HEK293T (cell line): ENCODE measurements around the gene RERG.

Experiments used
- CTCF ChIA-PET: fragments of 350-600 bp; formaldehyde crosslinking; extraction: SDS; loops from one replicate; lab custom pipeline; 2021; ENCODE audit warnings: antibody characterized with exemption, inconsistent platforms; lab: Yijun Ruan, JAX
- POLR2A ChIA-PET: fragments of 350-600 bp; formaldehyde crosslinking; extraction: SDS; loops from one replicate; lab custom pipeline; 2020; ENCODE audit warnings: antibody characterized with exemption, inconsistent platforms; lab: Yijun Ruan, JAX
- DNase-seq: peaks from one replicate; pipeline ENCODE4 v3.0.0; 2012; ENCODE audit warnings: mixed read lengths; ENCODE audit errors: extremely low spot score
- ARNT ChIP-seq: fragments of 450-650 bp; IDR thresholded peaks from 2 replicates; pipeline ENCODE4 v1.6.1; 2017; ENCODE audit warnings: mild to moderate bottlenecking
- BHLHE40 ChIP-seq: fragments of 450-650 bp; IDR thresholded peaks from 2 replicates; pipeline ENCODE4 v1.6.1; 2016; ENCODE audit warnings: mild to moderate bottlenecking, moderate library complexity, borderline replicate concordance
- CTBP1 ChIP-seq: fragments of 450-650 bp; IDR thresholded peaks from 2 replicates; pipeline ENCODE4 v1.6.1; 2016; ENCODE audit warnings: borderline replicate concordance
- ELF4 ChIP-seq: fragments of 450-650 bp; IDR thresholded peaks from 2 replicates; pipeline ENCODE4 v1.6.1; 2017; ENCODE audit warnings: antibody characterized with exemption
- FOXA1 ChIP-seq: fragments of 450-650 bp; IDR thresholded peaks from 2 replicates; pipeline ENCODE4 v1.6.1; 2016; ENCODE audit warnings: mild to moderate bottlenecking
- FOXK2 ChIP-seq: fragments of 450-650 bp; IDR thresholded peaks from 2 replicates; pipeline ENCODE4 v1.6.1; 2016; ENCODE audit warnings: mild to moderate bottlenecking
- FOXM1 ChIP-seq: fragments of 450-650 bp; IDR thresholded peaks from 2 replicates; pipeline ENCODE4 v1.6.1; 2017; ENCODE audit warnings: mild to moderate bottlenecking, borderline replicate concordance
- HDGF ChIP-seq: fragments of 450-650 bp; IDR thresholded peaks from 2 replicates; pipeline ENCODE4 v1.6.1; 2017; ENCODE audit warnings: antibody characterized with exemption, borderline replicate concordance
- L3MBTL2 ChIP-seq: fragments of 450-650 bp; conservative IDR thresholded peaks from 2 replicates; pipeline ENCODE4 v1.6.1; 2016; ENCODE audit warnings: mild to moderate bottlenecking
- LEF1 ChIP-seq: fragments of 450-650 bp; IDR thresholded peaks from 2 replicates; pipeline ENCODE4 v1.6.1; 2017; ENCODE audit warnings: mild to moderate bottlenecking, borderline replicate concordance
- NFRKB ChIP-seq: fragments of 450-650 bp; IDR thresholded peaks from 2 replicates; pipeline ENCODE4 v1.6.1; 2016; ENCODE audit warnings: mild to moderate bottlenecking, moderate library complexity
- SP1 ChIP-seq: fragments of 450-650 bp; IDR thresholded peaks from 2 replicates; pipeline ENCODE4 v1.6.1; 2017
- SUZ12 ChIP-seq: fragments of 450-650 bp; IDR thresholded peaks from 2 replicates; pipeline ENCODE4 v1.6.1; 2016; ENCODE audit warnings: mild to moderate bottlenecking
- TARDBP ChIP-seq: fragments of 450-650 bp; IDR thresholded peaks from 2 replicates; pipeline ENCODE4 v1.6.1; 2016
- ZNF384 ChIP-seq: fragments of 450-650 bp; IDR thresholded peaks from 2 replicates; pipeline ENCODE4 v1.6.1; 2016
- TF ChIP-seq, protein P1 (sequence below): fragments of 450-650 bp; IDR thresholded peaks from 2 replicates; pipeline ENCODE4 v1.6.1; 2016

The RERG gene

DNA sequence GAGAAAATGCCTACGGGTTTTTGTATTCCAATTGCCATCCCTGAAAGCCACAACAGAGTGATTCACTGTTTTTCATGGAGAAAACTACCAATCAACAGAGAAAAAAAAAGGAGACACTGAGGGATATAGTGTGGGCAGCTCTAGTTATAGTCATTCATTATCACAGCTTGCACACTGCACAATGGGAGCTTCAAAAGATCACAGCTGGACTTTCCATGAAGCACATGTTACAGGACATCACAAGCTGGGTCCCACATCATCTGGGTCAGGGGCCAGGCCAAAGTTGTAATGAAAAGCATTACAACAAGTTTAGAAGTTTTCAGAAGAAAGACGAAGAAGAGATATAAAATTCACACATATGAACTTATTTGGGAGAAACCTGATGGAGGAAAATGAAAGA lies 41.5 kb downstream of the RERG start:
- ChIA-PET POLR2A (no interaction called here), CTCF (interaction anchor here (2.0 kb wide), 1 partner anchor 42 kb away, joined by 5 read pairs; the partner anchor contains the start of gene RERG)
- TF ChIP-seq LEF1 (no peak), FOXK2 (no peak), FOXM1 (no peak), NFRKB (no peak), ZNF384 (no peak), BHLHE40 (no peak), L3MBTL2 (no peak), HDGF (no peak), TARDBP (no peak), FOXA1 (no peak), SP1 (no peak), SUZ12 (no peak), ARNT (no peak), CTBP1 (no peak)
- TF ChIP-seq, protein P1, sequence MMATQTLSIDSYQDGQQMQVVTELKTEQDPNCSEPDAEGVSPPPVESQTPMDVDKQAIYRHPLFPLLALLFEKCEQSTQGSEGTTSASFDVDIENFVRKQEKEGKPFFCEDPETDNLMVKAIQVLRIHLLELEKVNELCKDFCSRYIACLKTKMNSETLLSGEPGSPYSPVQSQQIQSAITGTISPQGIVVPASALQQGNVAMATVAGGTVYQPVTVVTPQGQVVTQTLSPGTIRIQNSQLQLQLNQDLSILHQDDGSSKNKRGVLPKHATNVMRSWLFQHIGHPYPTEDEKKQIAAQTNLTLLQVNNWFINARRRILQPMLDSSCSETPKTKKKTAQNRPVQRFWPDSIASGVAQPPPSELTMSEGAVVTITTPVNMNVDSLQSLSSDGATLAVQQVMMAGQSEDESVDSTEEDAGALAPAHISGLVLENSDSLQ, result no peak
- DNase-seq, result no peak

DNA sequence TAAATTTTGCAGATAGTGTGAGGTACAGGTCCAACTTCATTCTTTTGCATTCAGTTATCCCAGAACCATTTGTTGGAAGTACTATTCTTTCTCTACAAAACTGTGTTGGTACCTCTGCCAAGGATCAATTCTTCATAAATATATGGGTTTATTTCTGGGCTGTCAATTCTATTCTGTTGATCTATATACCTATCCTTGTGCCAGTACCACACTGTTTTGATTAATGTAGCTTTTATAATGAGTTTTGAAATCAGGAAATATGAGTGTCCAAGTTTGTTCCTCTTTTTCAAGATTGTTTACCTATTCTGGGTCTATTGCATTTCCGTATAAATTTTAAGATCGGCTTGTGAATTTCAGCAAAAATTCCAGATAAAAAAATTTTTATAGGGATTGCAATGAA lies 48.1 kb downstream of the RERG start:
- DNase-seq, result no peak
- ChIA-PET CTCF (interaction anchor here (0.7 kb wide), 1 partner anchor 48 kb away, joined by 3 read pairs; no protein-coding TSS in a partner anchor), POLR2A (no interaction called here)
- TF ChIP-seq SUZ12 (no peak), ARNT (no peak), FOXM1 (no peak)

DNA sequence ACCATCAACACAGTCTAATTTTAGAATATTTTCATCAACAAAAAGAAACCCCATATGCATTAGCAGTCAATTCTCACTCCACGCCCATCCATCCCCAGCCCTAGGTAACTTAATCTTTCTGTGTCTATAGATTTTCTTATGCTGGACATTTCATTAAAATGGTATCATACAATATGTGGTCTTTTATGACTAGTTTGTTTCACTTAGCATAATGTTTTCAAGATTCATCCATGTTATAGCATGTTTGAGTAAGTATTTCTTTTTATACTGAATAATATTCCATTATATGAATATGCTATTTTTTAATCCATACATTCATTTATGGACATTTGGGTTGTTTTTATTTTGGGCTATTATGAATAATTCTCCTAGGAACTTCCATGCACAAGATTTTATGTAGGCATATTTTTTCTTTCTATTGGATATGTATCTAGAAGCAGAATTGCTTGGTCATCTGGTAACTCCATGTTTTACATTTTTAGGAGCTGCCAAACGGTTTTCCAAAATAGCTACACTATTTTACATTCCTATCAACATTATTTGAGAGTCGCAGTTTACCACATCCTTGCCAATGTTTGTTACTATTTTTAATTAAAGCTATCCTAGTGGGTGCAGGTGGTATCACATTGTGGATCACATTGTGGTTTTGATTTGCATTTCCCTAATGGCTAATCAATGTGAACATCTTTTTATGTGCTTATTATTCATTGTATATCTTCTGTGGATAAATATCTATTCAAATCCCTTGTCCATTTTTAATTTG lies 49.0 kb downstream of the RERG start:
- no peak for DNase-seq
- CTCF ChIA-PET, result interaction anchor here (0.6 to 0.7 kb wide), 2 partner anchors 49 to 176 kb away, joined by 3 to 6 read pairs; no protein-coding TSS in a partner anchor
- no peak for TF ChIP-seq ELF4
- TF ChIP-seq ZNF384, result no peak
- TF ChIP-seq L3MBTL2, result no peak
- TF ChIP-seq ARNT, result no peak
- TF ChIP-seq SP1, result no peak
- TF ChIP-seq TARDBP, result no peak
- POLR2A ChIA-PET, result interaction anchor here (1.1 kb wide), 1 partner anchor 18 kb away, joined by 3 read pairs; no protein-coding TSS in a partner anchor

DNA sequence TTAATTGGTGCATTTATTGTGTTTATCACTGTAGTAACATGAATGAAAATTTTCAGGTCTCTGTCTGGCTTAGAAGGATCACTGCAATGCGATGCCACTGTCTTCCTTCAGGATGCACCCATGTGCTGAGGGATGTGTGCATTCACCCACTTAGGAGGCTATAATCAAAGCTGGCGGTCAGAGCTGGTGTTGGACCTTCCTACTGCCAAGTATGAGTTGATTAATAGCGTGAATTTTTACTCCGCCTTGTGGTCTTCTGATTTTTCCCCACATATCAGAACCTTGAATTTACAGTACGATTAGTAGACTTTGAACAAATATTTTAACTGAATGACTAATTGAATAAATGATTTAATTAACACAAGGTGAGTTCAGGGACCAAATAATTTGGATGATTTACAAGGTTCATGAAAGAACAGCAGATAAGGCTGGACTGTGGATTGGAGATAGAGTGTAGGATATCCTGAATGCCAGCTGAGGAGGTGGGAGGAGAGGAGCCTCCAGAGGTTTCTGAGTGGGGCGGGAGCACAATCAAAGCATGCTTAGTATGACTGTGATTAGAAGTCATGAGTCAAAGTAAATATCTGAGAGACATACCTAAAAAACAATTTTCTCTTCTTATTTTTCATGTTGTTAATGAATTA lies 50.1 kb downstream of the RERG start:
- ChIA-PET POLR2A (interaction anchor here (0.7 to 1.1 kb wide), 2 partner anchors 19 to 443 kb away, joined by 3 read pairs; no protein-coding TSS in a partner anchor), CTCF (interaction anchor here (1.1 kb wide), 1 partner anchor 19 kb away, joined by 4 read pairs; no protein-coding TSS in a partner anchor)

DNA sequence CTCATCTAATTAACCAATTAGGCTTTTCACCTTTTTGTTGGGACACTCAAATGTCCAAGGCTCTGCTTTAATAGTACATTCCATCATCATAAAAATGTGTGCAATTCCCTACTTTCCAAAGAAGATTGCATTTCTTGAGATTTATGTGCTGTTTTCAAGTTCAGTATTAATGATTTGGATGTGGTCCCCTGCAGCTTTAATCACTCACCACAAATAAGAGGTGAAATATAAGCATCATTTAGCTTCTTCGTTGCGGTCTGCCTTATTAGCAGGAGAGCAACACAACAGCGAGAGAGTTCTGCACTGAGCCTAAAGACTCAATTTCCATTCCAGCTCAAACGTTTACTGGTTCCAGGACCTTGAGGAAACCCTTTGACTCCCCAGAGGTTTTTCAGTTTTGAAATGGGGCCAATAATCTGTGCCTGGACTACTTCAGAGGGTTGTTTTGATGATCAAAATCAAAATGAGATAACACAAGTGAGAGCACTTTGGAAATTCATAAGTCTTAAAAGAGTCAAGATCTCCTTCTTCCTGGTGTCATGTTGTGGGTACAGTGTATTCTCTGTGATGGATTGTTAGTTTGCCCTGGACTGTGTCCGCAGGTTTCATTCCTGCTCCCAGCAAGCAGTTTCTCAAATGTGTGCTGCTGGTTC lies 53.1 kb downstream of the RERG start:
- ChIA-PET CTCF (no interaction called here), POLR2A (no interaction called here)
- TF ChIP-seq, protein P1, result no peak
- TF ChIP-seq SUZ12 (no peak), FOXM1 (no peak), LEF1 (no peak), TARDBP (no peak), SP1 (no peak), FOXK2 (no peak), BHLHE40 (no peak), CTBP1 (no peak), ZNF384 (no peak), ARNT (no peak), NFRKB (no peak), FOXA1 (no peak), HDGF (no peak), ELF4 (no peak), L3MBTL2 (no peak)
- no peak for DNase-seq

More for the DNA sequence above, 50.1 kb downstream of the RERG start:
- no peak for TF ChIP-seq FOXA1
- TF ChIP-seq, protein P1, result no peak
- TF ChIP-seq ARNT, result no peak
- TF ChIP-seq ELF4, result no peak
- no peak for TF ChIP-seq BHLHE40
- TF ChIP-seq CTBP1, result no peak
- TF ChIP-seq FOXM1, result no peak
- TF ChIP-seq L3MBTL2, result no peak
- TF ChIP-seq ZNF384, result no peak
- no peak for TF ChIP-seq HDGF
- no peak for TF ChIP-seq TARDBP
- no peak for TF ChIP-seq SP1
- no peak for TF ChIP-seq FOXK2
- no peak for TF ChIP-seq LEF1
- no peak for TF ChIP-seq SUZ12
- TF ChIP-seq NFRKB, result no peak
- DNase-seq, result no peak
